Stimulated activated CD8-positive, alpha-beta memory T cell treated with anti-CD3 and anti-CD28 coated beads, Interleukin-4, amount 100 ng/mL, for 1 hour (primary cell): Measurements from ENCODE around the gene GBF1.

Experiments used
- DNase-seq, 2 donors: peaks; one replicate each; pipeline ENCODE4 v3.0.0-alpha.2; 2020; ENCODE audit warnings: low read depth in 2 of 2, low spot score in 1 of 2

GBF1 gene

DNA sequence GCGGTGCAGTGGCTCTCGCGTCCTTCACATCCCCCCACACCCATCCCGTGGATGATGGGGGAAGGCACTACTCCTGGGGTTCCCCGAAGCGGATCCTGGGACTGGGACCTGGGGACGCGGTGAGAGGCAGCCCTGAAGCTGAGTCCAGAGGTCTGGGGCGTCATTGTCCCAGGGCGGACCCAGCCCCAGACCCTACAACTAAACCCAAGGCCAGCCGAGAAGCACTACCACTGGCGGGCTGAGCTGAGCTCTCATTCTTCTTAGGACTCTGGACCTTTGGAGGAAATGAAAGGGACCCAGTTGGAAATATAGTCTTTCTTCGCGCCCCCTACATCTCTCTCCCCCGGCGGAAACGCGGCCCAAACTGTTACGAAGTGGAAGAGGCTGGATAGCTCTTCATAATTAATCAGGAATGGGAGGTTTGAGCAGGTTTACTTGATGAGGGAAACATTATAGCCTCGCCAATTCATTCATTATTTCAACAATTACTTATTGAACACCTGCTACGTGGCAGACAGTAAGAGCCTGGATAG, 174.9 kb downstream of the GBF1 start:
- DNase-seq = no peak

- peak; percentile 94 to 95 for DNase-seq
Observed at GRCh38 chr10:102420714-102421506, 175.6 kb downstream of the GBF1 start, which contains the start of gene FBXL15. Gene FBXL15, plus strand, starts transcription at chr10:102420836. Its CDS starts 294 bp downstream, at chr10:102421130.

- no peak for DNase-seq
Observed at GRCh38 chr10:102421507-102421756, 176.1 kb downstream of the GBF1 start.

DNA sequence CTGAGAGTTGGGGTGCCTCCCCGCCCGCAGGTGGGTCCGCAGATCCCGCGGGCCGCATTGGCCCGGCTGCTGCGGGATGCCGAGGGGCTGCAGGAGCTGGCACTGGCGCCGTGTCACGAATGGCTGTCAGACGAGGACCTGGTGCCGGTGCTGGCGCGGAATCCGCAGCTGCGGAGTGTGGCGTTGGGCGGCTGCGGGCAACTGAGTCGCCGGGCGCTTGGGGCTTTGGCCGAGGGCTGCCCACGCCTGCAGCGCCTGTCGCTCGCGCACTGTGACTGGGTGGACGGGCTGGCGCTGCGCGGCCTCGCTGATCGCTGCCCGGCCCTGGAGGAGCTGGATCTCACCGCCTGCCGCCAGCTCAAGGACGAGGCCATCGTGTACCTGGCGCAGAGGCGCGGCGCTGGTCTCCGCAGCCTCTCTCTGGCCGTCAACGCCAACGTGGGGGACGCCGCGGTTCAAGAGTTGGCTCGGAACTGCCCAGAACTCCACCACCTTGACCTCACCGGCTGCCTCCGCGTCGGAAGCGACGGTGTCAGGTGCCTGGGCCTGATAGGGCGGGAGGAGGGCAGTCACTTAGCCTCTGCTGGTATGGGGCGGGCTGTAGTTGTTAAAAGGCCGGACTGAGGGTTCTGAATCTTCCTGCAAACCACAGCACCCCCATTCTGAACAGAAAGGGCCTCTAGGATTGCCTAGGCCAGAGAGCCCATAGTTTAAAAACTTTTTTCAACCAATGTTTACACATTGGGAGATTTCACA, 176.6 kb downstream of the GBF1 start:
- DNase-seq = no peak

DNA sequence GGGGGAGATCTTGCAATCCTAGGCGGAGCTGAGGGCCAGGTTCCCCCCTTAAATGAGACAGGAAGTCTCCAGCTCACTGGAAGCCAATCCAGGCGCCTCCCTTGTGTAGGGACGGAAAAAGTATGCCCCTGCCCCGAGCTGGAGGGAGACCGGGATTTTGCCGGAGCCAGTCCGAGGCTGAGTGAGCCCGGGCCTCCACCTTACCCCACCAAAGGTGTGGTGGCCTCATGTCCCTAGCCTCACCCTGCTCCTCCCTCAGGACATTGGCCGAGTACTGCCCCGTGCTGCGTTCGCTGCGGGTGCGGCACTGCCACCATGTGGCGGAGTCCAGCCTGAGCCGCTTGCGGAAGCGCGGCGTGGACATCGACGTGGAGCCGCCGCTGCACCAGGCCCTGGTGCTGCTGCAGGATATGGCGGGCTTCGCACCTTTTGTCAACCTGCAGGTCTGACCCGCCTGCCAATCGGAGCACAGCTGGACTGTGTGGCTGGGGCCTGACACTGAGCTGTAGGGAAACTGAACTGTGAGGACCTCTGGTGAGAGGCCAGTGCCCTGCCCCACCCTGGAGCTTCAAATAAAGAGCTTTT, 177.3 kb downstream of the GBF1 start:
- DNase-seq = no peak

GRCh38 chr10:102423372-102423968, 178.1 kb downstream of the GBF1 start:
- DNase-seq = no peak

GRCh38 chr10:102424145-102424544, 178.8 kb downstream of the GBF1 start:
- no peak for DNase-seq

DNA sequence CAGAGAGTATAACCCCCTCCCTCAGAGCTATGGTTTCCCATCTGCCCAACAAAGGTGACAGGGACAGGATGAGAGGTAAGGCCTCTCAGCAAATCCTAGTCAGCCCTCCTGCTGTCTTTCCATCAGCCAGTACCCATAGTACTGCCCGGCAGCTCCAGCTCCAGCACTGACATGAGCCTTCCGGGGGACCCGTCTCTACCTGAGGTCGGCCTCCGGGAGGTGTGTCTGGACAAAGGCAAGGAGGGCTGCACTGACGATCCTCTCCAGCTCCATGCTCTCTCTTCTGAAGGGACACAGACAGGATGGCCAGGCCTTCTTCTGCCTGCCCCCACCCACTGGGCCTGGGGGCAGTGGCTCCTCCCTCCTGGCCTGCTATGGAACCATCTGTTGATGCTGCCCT, 179.6 kb downstream of the GBF1 start:
- no peak for DNase-seq

- DNase-seq = no peak
Observed at GRCh38 chr10:102425444-102425843, 180.1 kb downstream of the GBF1 start.

DNA sequence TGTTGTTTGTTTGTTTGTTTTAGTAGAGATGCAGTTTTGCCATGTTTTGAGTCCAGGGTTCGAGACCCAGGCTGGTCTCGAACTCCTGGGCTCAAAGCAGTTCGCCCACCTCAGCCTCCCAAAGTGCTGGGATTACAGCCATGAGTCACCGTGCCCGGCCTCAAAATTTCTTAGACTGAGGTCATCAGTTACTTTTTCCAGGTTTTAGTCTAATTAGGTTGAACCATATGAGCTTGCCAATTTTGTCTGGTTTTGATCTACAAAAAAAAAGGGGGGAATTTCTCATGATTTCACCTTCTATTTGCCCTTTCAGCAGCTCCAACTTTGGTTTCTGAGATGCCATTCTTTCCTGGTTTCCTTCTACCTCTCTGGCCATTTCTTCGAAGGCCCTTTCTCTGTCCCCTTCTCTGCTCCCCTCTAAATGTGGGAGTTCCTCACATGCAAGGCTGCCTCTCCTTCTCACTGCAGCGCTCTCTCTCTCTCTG, 181.5 kb downstream of the GBF1 start:
- DNase-seq = no peak

DNA sequence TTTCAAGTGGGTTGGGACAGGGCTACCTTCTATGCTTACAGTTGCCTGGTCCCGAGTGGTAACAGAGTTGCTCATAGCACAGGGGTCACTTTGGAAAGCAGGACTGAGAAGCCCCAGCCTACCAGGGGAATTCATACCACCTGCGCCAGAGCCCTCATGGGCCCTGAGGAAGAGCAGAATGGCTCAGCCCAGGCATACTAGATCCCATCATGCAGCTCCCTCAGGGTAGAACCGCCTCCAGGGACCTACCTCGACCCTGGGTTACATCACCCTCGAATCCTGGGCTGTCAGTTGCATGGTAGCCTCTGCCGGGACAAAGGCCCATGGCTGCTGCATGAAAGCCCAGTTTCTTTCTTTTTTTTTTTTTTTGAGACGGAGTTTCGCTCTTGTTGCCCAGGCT, 184.1 kb downstream of the GBF1 start:
- DNase-seq = no peak

DNA sequence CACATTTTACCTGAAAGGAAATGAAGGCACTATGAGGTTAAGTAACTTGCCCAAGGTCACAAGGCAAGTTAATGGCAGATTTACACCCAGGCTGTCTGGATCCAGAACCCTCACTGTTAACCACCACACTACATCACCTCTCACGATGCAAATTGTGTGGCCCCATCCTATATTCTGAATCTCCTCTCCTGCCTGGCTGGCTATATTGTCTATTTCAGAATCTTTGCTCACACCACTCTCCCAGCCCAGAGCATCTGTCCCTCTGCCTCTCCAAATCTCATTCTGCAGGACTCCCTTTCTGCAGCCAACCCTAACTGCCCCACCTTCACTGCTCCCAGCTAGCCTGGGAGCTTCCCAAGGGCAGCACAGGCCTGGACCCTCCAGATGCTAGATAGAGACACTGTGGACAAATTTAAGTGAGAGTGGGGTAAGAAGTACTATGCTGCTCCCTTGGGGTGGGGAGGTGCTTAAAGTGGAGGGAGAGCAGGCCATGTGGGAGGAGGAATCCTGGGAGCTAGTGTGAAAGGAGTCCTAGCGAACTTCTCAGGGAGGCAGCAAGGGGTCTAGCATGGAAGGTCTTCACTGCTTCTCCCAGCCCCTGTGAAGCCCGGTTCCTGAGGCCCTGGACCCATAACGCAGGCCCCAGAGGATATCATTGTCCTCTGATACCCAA, 186.3 kb downstream of the GBF1 start:
- DNase-seq = no peak
